OCI-LY7 (cell line): Measurements from ENCODE around the gene REEP6. TPM values are rescaled to one million over a fixed set of nuclear protein-coding genes. Genes with fewer than 3 reads are reported as not detected.
"Not testable (repeated sequence)": the region's sequence is repeated elsewhere in the genome, so short reads cannot be mapped to it uniquely, and the experiment has no call there.

ENCODE experiments used
- BruUV-seq: library from RNA; stranded (reverse); fragments of 400-500 nt; replicated peaks from 2 replicates; lab custom pipeline; 2021; lab: Mats Ljungman, UMichigan
- CTCF ChIA-PET: fragments of 300-600 bp; sonication (Branson Sonifier 250); formaldehyde crosslinking; loops from one replicate; lab custom pipeline; 2022; ENCODE audit warnings: antibody characterized with exemption; ENCODE audit not compliant: unreplicated experiment; lab: Charles Lee
- POLR2A ChIA-PET: fragments of 300-600 bp; sonication (Branson Sonifier 250); formaldehyde crosslinking; loops from one replicate; lab custom pipeline; 2022; ENCODE audit warnings: antibody characterized with exemption; lab: Charles Lee
- DNase-seq: peaks from one replicate; pipeline ENCODE4 v3.0.0-alpha.2; 2015; ENCODE audit warnings: low spot score
- H2AFZ ChIP-seq: fragments of 200-600 bp; sonication (generic), shearing (Covaris generic); 2 replicates; pipeline ENCODE4 v1.6.1; 2014; ENCODE audit warnings: mild to moderate bottlenecking, antibody characterized with exemption, low read length, moderate library complexity
- H3K27ac ChIP-seq: fragments of 200-600 bp; sonication (generic); 2 replicates; pipeline ENCODE4 v1.5.1; 2014; ENCODE audit warnings: mixed run types, low read depth, mild to moderate bottlenecking, moderate library complexity, low read length, inconsistent platforms; ENCODE audit not compliant: poor library complexity, severe bottlenecking
- H3K36me3 ChIP-seq: fragments of 200-600 bp; sonication (generic); 2 replicates; pipeline ENCODE4 v1.6.1; 2014; ENCODE audit warnings: mild to moderate bottlenecking, antibody characterized with exemption, low read length, moderate library complexity, mixed read lengths; ENCODE audit not compliant: insufficient read depth
- H3K4me1 ChIP-seq: fragments of 200-600 bp; sonication (generic); 2 replicates; pipeline ENCODE4 v1.5.1; 2014; ENCODE audit warnings: mild to moderate bottlenecking, low read length; ENCODE audit not compliant: insufficient read depth, poor library complexity, severe bottlenecking
- H3K4me2 ChIP-seq: fragments of 200-600 bp; sonication (generic); 2 replicates; pipeline ENCODE4 v1.6.1; 2014; ENCODE audit warnings: mild to moderate bottlenecking, low read length
- H3K4me3 ChIP-seq: fragments of 200-600 bp; sonication (generic); 2 replicates; pipeline ENCODE4 v1.5.1; 2014; ENCODE audit warnings: mild to moderate bottlenecking, low read depth, low read length; ENCODE audit not compliant: poor library complexity, severe bottlenecking
- H3K79me2 ChIP-seq: fragments of 200-600 bp; sonication (generic); 2 replicates; pipeline ENCODE4 v1.6.1; 2016; ENCODE audit warnings: low read depth, mild to moderate bottlenecking, low read length, moderate library complexity, mixed read lengths; ENCODE audit not compliant: insufficient read depth
- H3K9me2 ChIP-seq: fragments of 200-600 bp; sonication (generic); 2 replicates; pipeline ENCODE4 v1.6.1; 2016; ENCODE audit warnings: mild to moderate bottlenecking, low read length, mixed read lengths; ENCODE audit not compliant: insufficient read depth
- H3K9me3 ChIP-seq: fragments of 200-600 bp; sonication (generic); 2 replicates; pipeline ENCODE4 v1.6.1; 2014; ENCODE audit warnings: mild to moderate bottlenecking, mixed run types, low read length, mixed read lengths
- H4K20me1 ChIP-seq: fragments of 200-600 bp; sonication (generic); 2 replicates; pipeline ENCODE4 v1.6.1; 2014; ENCODE audit warnings: mild to moderate bottlenecking, antibody characterized with exemption, low read length, moderate library complexity, mixed read lengths; ENCODE audit not compliant: insufficient read depth
- EZH2phosphoT487 ChIP-seq: fragments of 200-600 bp; sonication (generic); IDR thresholded peaks from 2 replicates; pipeline ENCODE4 v1.6.1; 2018; ENCODE audit warnings: low read depth, borderline replicate concordance, mild to moderate bottlenecking, mixed run types, antibody characterized with exemption, low read length, moderate library complexity, mixed read lengths
- intact Hi-C: fragments of 100-400 bp; cut with micrococcal nuclease; formaldehyde crosslinking; loops from one replicate; pipeline ENCODE4 v1.10.0; 2022; ENCODE audit not compliant: unreplicated experiment
- total RNA-seq, 2 experiments: library from RNA; depleted of rRNA in 1 of 2; stranded (reverse); fragments of >200 nt in 1 of 2; shearing (Covaris generic) in 1 of 2; gene quantifications; 2 replicates each; pipeline ENCODE4 v1.2.3, GENCODE V29; 2014 to 2022
- TF ChIP-seq, protein P1 (sequence below): fragments of 200-600 bp; sonication (generic); conservative IDR thresholded peaks from 2 replicates; pipeline ENCODE4 v1.5.1; 2014; ENCODE audit warnings: mild to moderate bottlenecking, antibody characterized with exemption, low read length, moderate library complexity, mixed read lengths

Gene REEP6
- total RNA-seq, 2 experiments from 2014 or later, result 1.3 to 3.6 TPM

GRCh38 chr19:1534972-1535371 is 44.0 kb downstream of the REEP6 start:
- Histone ChIP-seq H3K4me1 (no peaks in the 10 kb centered on the region), H3K27ac (no peak overlapping the region), H3K79me2 (no peaks in the 10 kb centered on the region), H3K4me2 (no peak overlapping the region), H3K9me2 (no peaks in the 10 kb centered on the region), H3K9me3 (no peaks in the 10 kb centered on the region), H2AFZ (no peak overlapping the region), H3K4me3 (no peak overlapping the region), H4K20me1 (no peaks in the 10 kb centered on the region), H3K36me3 (no peaks in the 10 kb centered on the region)
- TF ChIP-seq EZH2phosphoT487, result no peak
- TF ChIP-seq, protein P1, sequence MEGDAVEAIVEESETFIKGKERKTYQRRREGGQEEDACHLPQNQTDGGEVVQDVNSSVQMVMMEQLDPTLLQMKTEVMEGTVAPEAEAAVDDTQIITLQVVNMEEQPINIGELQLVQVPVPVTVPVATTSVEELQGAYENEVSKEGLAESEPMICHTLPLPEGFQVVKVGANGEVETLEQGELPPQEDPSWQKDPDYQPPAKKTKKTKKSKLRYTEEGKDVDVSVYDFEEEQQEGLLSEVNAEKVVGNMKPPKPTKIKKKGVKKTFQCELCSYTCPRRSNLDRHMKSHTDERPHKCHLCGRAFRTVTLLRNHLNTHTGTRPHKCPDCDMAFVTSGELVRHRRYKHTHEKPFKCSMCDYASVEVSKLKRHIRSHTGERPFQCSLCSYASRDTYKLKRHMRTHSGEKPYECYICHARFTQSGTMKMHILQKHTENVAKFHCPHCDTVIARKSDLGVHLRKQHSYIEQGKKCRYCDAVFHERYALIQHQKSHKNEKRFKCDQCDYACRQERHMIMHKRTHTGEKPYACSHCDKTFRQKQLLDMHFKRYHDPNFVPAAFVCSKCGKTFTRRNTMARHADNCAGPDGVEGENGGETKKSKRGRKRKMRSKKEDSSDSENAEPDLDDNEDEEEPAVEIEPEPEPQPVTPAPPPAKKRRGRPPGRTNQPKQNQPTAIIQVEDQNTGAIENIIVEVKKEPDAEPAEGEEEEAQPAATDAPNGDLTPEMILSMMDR, result no peak
- POLR2A ChIA-PET, result no interaction called here
- BruUV-seq, result no TSS peak
- intact Hi-C loops, result no loop called here
- no peak for DNase-seq
- CTCF ChIA-PET, result no interaction called here

- H3K79me2 ChIP-seq, H3K4me1 ChIP-seq, DNase-seq, intact Hi-C loops, H3K36me3 ChIP-seq, H4K20me1 ChIP-seq, CTCF ChIA-PET, H3K27ac ChIP-seq, H2AFZ ChIP-seq, H3K9me2 ChIP-seq, H3K4me3 ChIP-seq, POLR2A ChIA-PET, H3K4me2 ChIP-seq, H3K9me3 ChIP-seq, BruUV-seq: not testable (repeated sequence)
These were observed 44.7 kb downstream of the REEP6 start for GRCh38 chr19:1535699-1536098.

DNA sequence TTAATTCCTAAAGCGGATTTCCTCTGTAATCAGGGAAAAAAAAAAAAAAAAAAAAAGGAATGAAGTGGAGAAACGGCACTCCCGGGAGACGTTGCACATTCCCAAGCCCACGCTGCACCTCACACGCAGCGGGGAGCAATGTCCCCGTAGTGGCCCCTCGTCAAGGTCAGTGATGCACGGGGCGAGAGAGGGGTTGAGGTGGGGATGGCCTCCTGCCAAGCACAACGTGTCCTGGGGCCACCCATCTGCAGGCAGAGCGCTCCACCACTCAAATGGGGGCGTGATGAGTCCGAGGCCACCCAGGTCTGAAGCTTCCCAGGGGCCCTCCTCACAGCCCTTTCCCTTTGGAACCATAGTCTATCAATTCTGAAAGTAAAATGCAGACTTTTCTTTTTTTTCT is 48.0 kb downstream of the REEP6 start:
- intact Hi-C loops, result no loop called here
- POLR2A ChIA-PET, result no interaction called here

GRCh38 chr19:1539749-1540148 is 48.8 kb downstream of the REEP6 start:
- POLR2A ChIA-PET, result interaction anchor here (0.7 kb wide), 1 partner anchor 291 kb away, joined by 7 read pairs; no protein-coding TSS in a partner anchor
- H3K9me2 ChIP-seq, intact Hi-C loops, H3K4me3 ChIP-seq, DNase-seq, H3K36me3 ChIP-seq, H3K9me3 ChIP-seq, CTCF ChIA-PET, H2AFZ ChIP-seq, H3K79me2 ChIP-seq, H3K4me2 ChIP-seq, H4K20me1 ChIP-seq, BruUV-seq, H3K27ac ChIP-seq, H3K4me1 ChIP-seq: not testable (repeated sequence)

More for the DNA sequence above, 48.0 kb downstream of the REEP6 start:
- CTCF ChIA-PET, result no interaction called here
- BruUV-seq, result no TSS peak
- no peaks in the 10 kb centered on the region for H3K36me3 ChIP-seq
- DNase-seq, result no peak
- no peaks in the 10 kb centered on the region for H3K4me1 ChIP-seq
- H3K4me3 ChIP-seq, result no peak overlapping the region
- no peak overlapping the region for H2AFZ ChIP-seq
- H3K27ac ChIP-seq, result no peak overlapping the region
- no peaks in the 10 kb centered on the region for H3K79me2 ChIP-seq
- no peak overlapping the region for H3K4me2 ChIP-seq
- TF ChIP-seq EZH2phosphoT487, result no peak
- TF ChIP-seq, protein P1, result no peak
- H3K9me3 ChIP-seq, result no peaks in the 10 kb centered on the region
- H3K9me2 ChIP-seq, result no peaks in the 10 kb centered on the region
- H4K20me1 ChIP-seq, result no peaks in the 10 kb centered on the region
